SU-DHL-6 (cell line): ENCODE measurements around the gene WIZ.

Source experiments
- EZH2phosphoT487 ChIP-seq: fragments of 200-600 bp; sonication (generic), shearing (Covaris generic); conservative IDR thresholded peaks from 2 replicates; pipeline ENCODE4 v1.6.1; 2018; ENCODE audit warnings: mild to moderate bottlenecking, antibody characterized with exemption, low read length, moderate library complexity, mixed read lengths
- TF ChIP-seq, protein P1 (sequence below): fragments of 200-600 bp; sonication (generic); IDR thresholded peaks from one replicate; pipeline ENCODE4 v1.5.1; 2017; ENCODE audit warnings: antibody characterized with exemption, mild to moderate bottlenecking, low read length, moderate library complexity; ENCODE audit not compliant: insufficient read depth, poor library complexity, severe bottlenecking

DNA sequence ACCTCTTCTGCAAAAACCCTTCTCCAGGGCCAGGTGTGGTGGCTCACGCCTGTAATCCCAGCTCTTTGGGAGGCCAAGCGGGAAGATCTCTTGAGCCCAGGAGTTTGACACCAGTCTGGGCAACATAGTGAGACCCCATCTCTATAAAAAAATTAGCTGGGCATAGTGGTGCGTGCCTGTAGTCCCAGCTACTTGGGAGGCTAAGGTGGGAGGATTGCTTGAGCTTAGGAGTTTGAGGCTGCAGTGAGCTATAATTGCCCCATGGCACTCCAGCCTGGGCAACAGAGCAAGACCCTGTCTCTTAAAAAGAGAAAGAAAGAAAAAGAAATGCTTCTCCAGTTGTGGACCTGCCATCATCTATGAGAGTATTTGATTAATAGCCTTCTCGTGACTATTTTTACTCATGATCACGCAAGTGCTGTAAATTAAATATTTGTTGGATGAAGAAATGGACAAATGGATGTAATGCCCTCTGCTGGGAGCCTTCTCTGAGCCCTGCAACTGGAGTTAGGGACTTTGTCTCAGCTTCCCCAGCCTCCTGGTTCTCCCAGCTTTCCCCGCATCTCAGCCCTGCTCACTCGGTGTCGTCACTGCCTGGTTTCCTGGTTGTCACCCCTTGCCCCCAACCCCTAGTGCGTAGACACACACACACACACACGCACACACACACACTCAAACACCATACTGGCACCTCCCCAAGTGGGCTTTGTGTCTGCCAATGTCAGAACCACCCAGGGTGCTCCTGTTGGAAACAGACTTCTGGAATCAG lies 12.2 kb downstream of the WIZ start:
- TF ChIP-seq, protein P1, sequence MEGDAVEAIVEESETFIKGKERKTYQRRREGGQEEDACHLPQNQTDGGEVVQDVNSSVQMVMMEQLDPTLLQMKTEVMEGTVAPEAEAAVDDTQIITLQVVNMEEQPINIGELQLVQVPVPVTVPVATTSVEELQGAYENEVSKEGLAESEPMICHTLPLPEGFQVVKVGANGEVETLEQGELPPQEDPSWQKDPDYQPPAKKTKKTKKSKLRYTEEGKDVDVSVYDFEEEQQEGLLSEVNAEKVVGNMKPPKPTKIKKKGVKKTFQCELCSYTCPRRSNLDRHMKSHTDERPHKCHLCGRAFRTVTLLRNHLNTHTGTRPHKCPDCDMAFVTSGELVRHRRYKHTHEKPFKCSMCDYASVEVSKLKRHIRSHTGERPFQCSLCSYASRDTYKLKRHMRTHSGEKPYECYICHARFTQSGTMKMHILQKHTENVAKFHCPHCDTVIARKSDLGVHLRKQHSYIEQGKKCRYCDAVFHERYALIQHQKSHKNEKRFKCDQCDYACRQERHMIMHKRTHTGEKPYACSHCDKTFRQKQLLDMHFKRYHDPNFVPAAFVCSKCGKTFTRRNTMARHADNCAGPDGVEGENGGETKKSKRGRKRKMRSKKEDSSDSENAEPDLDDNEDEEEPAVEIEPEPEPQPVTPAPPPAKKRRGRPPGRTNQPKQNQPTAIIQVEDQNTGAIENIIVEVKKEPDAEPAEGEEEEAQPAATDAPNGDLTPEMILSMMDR, result no peak
- no peak for TF ChIP-seq EZH2phosphoT487
